PFSK-1 (cell line): ENCODE measurements around the gene TIMD4. TPM values are rescaled to one million over a fixed set of nuclear protein-coding genes. Genes with fewer than 3 reads are reported as not detected.

ENCODE experiments used
- FOXP2 ChIP-seq: optimal IDR thresholded peaks from 2 replicates; pipeline ENCODE3; 2011; ENCODE audit warnings: borderline replicate concordance, control low read depth, inconsistent platforms; ENCODE audit not compliant: insufficient read depth; ENCODE audit errors: extremely low read length, extremely low read depth
- POLR2AphosphoS5 ChIP-seq: IDR thresholded peaks from 2 replicates; pipeline ENCODE4 v1.6.1; 2012; ENCODE audit warnings: low read depth, mild to moderate bottlenecking, control low read depth, low read length, moderate library complexity
- SIN3A ChIP-seq: IDR thresholded peaks from 2 replicates; pipeline ENCODE4 v1.6.1; 2012; ENCODE audit warnings: mild to moderate bottlenecking, low read length, moderate library complexity, borderline replicate concordance; ENCODE audit not compliant: insufficient read depth
- TAF1 ChIP-seq: IDR thresholded peaks from 2 replicates; pipeline ENCODE4 v1.6.1; 2012; ENCODE audit warnings: low read length, control low read depth, borderline replicate concordance; ENCODE audit not compliant: insufficient read depth
- polyA plus RNA-seq: library from polyadenylated mRNA; unstranded; fragments of >200 nt; gene quantifications from one replicate; pipeline ENCODE4 v1.2.1, GENCODE V29; 2012; ENCODE audit warnings: low read depth, missing spikeins; ENCODE audit not compliant: insufficient read length
- TF ChIP-seq, protein P1 (sequence below), 2 experiments: IDR thresholded peaks; 2 replicates each; pipeline versions ENCODE4 v1.6.1 to v1.8.0; 2011 to 2012; ENCODE audit warnings: low read depth in 2 of 2, low read length in 2 of 2, control low read depth in 1 of 2, inconsistent platforms in 1 of 2, mild to moderate bottlenecking in 1 of 2, moderate library complexity in 1 of 2; ENCODE audit not compliant: insufficient read depth in 1 of 2

TIMD4 gene
- not detected for polyA plus RNA-seq

DNA sequence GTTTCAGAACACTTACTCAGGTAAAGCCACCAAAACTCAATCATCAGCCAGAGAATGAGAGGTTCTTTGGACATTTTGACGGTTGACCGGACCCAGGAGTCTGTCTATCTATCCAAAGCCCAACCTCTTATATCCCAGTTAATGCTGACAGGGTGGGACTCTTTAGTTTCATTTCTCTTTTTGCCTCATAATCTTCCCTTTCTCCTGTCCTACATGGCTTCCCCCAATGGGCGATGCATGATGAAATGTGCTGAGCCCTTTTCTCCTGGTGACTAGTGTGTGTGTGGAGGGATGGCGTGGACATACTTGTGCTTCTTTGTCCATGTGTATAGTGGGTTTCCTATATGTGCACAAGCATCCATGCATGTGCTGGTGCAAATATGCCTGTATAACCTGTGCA is at the start of gene TIMD4:
TIMD4 (minus strand) TSS at position 102 of the 400 bp plus-strand sequence; CDS start at position 74, 28 bp downstream.
- TF ChIP-seq, protein P1, sequence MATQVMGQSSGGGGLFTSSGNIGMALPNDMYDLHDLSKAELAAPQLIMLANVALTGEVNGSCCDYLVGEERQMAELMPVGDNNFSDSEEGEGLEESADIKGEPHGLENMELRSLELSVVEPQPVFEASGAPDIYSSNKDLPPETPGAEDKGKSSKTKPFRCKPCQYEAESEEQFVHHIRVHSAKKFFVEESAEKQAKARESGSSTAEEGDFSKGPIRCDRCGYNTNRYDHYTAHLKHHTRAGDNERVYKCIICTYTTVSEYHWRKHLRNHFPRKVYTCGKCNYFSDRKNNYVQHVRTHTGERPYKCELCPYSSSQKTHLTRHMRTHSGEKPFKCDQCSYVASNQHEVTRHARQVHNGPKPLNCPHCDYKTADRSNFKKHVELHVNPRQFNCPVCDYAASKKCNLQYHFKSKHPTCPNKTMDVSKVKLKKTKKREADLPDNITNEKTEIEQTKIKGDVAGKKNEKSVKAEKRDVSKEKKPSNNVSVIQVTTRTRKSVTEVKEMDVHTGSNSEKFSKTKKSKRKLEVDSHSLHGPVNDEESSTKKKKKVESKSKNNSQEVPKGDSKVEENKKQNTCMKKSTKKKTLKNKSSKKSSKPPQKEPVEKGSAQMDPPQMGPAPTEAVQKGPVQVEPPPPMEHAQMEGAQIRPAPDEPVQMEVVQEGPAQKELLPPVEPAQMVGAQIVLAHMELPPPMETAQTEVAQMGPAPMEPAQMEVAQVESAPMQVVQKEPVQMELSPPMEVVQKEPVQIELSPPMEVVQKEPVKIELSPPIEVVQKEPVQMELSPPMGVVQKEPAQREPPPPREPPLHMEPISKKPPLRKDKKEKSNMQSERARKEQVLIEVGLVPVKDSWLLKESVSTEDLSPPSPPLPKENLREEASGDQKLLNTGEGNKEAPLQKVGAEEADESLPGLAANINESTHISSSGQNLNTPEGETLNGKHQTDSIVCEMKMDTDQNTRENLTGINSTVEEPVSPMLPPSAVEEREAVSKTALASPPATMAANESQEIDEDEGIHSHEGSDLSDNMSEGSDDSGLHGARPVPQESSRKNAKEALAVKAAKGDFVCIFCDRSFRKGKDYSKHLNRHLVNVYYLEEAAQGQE (IDR thresholded peaks at IDR 0.05; ENCODE audit: insufficient read depth in 1 of 2, low read depth in 2 of 2, low read length in 2 of 2), result no peak
- no peak for TF ChIP-seq POLR2AphosphoS5
- TF ChIP-seq SIN3A, result no peak
- TF ChIP-seq FOXP2, result no peak
- TF ChIP-seq TAF1, result no peak

DNA sequence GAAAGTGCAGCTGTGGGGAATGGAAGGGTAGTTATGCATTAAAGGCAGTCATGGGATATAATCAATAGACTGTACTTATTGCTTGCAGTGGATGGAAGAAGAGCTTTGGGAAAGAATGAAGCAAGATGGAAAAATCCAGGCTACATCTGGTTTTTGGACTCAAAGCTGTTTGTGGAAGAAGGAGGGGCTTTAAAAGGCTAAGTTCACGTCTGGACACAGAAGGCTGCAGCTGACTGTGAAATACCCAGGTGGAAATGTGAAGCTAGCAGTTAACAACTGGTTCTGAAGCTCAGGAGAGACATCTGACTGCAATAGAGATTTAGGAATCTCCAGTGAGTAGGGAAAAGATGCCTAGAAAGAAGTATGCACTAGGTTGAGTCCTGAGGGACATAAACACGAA is 43.2 kb upstream of the TIMD4 start:
- TF ChIP-seq TAF1, result no peak
- TF ChIP-seq FOXP2, result no peak
- TF ChIP-seq POLR2AphosphoS5, result no peak
- TF ChIP-seq, protein P1 (IDR thresholded peaks at IDR 0.05; ENCODE audit: insufficient read depth in 1 of 2, low read depth in 2 of 2, low read length in 2 of 2), result no peak
- no peak for TF ChIP-seq SIN3A

DNA sequence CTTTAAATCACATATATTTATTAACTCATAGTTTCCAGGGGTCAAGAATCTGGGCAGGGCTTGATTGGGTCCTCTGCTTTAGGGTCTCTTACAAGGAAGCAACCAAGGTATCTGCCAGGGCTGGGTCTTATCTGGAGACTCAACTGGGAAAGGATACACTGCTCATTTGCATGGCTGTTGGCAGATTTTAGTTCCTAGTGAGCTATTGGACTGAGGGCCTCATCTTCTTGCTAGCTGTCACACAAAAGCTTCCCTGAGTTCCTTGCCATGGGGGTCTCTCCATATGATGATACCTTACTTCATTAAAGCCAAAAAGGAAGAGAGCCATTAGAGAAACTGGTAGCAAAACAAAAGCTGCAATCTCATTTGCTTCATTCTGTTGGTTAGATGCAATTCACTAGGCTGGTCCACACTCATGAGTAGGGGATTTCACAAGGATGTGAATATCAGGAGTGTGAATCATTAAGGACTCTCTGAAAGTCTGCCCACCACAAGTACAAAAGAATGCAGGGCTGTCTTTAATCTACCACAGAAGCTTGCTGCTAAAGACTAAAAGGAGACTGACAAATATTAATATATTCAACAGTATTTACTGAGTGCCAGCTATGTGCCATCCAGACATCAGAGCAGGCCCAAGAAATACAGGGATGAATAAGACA is 42.0 kb upstream of the TIMD4 start:
- TF ChIP-seq FOXP2 (no peak), SIN3A (no peak)
- TF ChIP-seq, protein P1 (IDR thresholded peaks at IDR 0.05; ENCODE audit: insufficient read depth in 1 of 2, low read depth in 2 of 2, low read length in 2 of 2), result no peak

DNA sequence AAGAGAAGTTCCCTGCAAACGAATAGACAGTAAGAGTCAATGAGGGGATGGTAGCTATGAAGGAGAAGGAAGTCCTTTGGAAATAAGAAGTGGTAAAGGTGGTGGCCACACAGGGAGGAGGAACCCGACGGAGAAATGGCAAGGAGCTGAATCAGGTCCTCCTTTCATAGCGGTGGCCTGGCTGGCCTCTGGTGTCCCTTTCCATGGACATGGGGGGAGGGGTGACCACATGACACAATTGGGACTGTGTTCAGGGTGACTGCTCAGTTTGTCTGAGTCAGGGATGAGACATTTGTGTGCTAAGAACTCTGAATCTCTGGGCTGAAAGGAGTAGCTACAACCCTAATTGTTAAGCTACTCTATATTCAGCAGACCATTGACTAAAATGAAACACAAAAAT is 28.7 kb upstream of the TIMD4 start:
- TF ChIP-seq POLR2AphosphoS5, result no peak
- no peak for TF ChIP-seq TAF1
- TF ChIP-seq, protein P1 (IDR thresholded peaks at IDR 0.05; ENCODE audit: insufficient read depth in 1 of 2, low read depth in 2 of 2, low read length in 2 of 2), result no peak
- no peak for TF ChIP-seq SIN3A
- TF ChIP-seq FOXP2, result no peak

DNA sequence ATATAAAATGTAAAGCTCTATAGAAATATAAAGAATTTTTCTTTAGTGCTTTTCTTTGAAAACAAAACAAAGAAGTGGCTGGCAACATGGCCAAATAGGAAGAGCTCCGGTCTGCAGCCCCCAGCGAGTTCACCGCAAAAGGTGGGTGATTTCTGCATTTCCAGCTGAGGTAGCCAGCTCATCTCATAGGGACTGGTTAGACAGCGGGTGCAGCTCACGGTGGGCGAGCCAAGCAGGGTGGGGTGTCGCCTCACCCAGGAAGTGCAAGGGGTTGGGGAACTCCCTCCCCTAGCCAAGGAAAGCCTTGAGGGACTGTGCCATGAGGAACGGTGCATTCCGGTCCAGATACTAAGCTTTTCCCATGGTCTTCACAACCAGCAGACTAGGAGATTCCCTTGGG is 21.0 kb upstream of the TIMD4 start:
- TF ChIP-seq, protein P1 (IDR thresholded peaks at IDR 0.05; ENCODE audit: insufficient read depth in 1 of 2, low read depth in 2 of 2, low read length in 2 of 2), result no peak
- TF ChIP-seq TAF1, result no peak
- no peak for TF ChIP-seq FOXP2
- no peak for TF ChIP-seq SIN3A
- no peak for TF ChIP-seq POLR2AphosphoS5
